Sigmoid colon (tissue), 4 donors: ENCODE results near the gene RMRP.

ENCODE experiments used
- POLR2A ChIP-seq, 2 donors: fragments of 450-650 bp; IDR thresholded peaks; one replicate each; pipeline ENCODE4 v1.6.1; 2016; ENCODE audit warnings: antibody characterized with exemption in 2 of 2, mild to moderate bottlenecking in 2 of 2, moderate library complexity in 2 of 2
- POLR2AphosphoS5 ChIP-seq, 4 donors: sonication (generic); formaldehyde crosslinking; IDR thresholded peaks; one replicate each; pipeline ENCODE4 v1.6.1; 2017; ENCODE audit warnings: antibody characterized with exemption in 4 of 4
- TF ChIP-seq, protein P1 (sequence below), 4 experiments: fragments of 450-650 bp in 3 of 4; fragments of 200-600 bp in 1 of 4; IDR thresholded peaks; one replicate each; pipeline ENCODE4 v1.5.1; 2016 to 2019; ENCODE audit warnings: antibody characterized with exemption in 4 of 4, mild to moderate bottlenecking in 3 of 4, moderate library complexity in 2 of 4

GRCh38 chr9:35679091-35679490 is 21.3 kb upstream of the RMRP start:
- TF ChIP-seq, protein P1, sequence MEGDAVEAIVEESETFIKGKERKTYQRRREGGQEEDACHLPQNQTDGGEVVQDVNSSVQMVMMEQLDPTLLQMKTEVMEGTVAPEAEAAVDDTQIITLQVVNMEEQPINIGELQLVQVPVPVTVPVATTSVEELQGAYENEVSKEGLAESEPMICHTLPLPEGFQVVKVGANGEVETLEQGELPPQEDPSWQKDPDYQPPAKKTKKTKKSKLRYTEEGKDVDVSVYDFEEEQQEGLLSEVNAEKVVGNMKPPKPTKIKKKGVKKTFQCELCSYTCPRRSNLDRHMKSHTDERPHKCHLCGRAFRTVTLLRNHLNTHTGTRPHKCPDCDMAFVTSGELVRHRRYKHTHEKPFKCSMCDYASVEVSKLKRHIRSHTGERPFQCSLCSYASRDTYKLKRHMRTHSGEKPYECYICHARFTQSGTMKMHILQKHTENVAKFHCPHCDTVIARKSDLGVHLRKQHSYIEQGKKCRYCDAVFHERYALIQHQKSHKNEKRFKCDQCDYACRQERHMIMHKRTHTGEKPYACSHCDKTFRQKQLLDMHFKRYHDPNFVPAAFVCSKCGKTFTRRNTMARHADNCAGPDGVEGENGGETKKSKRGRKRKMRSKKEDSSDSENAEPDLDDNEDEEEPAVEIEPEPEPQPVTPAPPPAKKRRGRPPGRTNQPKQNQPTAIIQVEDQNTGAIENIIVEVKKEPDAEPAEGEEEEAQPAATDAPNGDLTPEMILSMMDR (IDR thresholded peaks at IDR 0.05): no peak
- TF ChIP-seq POLR2A (IDR thresholded peaks at IDR 0.05): no peak
- peak in 3 of 4 donors; percentile 16 to 72 (median 65) for TF ChIP-seq POLR2AphosphoS5 (IDR thresholded peaks at IDR 0.05)
